HG03565 (cell line): ENCODE results near the gene PRKAG2.

ENCODE experiments used
- ATAC-seq: cut with Tn5 transposase; IDR thresholded peaks from one replicate; pipeline ENCODE4 v1.9.1; 2021; ENCODE audit warnings: mild to moderate bottlenecking, moderate library complexity; ENCODE audit not compliant: unreplicated experiment

PRKAG2 gene

GRCh38 chr7:151702961-151703360 is 174.0 kb downstream of the PRKAG2 start:
- ATAC-seq: no peak

- no peak for ATAC-seq
These were observed 176.2 kb downstream of the PRKAG2 start for GRCh38 chr7:151700586-151701165.

GRCh38 chr7:151699928-151700319 is 177.0 kb downstream of the PRKAG2 start:
- no peak for ATAC-seq

DNA sequence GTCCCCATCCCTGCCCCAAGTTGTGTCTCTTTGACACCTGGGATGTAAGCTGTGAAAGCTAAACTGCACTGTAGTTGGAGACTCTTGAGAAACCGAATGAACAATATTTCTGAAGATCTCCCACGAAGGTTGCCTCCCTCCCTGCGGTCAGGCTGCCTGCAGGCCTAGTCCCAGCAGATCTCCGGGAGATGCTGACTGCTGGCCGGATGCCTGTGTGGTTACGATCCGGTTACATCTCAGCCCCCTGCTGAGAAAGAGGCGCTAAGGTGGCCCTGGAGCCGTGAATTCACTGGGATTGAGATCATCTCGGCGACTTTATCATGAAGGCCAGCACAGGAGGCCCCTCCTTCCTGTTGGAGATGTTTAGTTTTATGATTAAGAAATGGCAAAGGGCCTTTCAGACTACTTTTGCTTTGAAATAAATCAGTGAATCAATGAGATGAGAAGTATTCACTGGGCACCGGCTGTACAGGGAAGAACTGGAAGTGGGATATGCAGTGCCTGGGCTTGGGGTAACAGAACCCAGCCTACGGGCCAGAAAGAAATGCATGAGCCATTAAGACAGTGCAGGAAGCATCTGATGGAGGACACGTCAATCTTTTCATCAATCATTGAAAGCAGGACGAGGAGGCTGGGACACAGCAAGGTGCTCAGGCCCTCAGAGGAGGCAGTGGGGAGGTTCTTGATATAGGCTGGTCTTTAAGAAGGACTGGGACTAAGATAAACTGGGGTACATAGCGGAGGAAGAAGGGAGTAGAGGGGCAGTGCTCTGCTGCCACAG is 177.6 kb downstream of the PRKAG2 start:
- no peak for ATAC-seq

DNA sequence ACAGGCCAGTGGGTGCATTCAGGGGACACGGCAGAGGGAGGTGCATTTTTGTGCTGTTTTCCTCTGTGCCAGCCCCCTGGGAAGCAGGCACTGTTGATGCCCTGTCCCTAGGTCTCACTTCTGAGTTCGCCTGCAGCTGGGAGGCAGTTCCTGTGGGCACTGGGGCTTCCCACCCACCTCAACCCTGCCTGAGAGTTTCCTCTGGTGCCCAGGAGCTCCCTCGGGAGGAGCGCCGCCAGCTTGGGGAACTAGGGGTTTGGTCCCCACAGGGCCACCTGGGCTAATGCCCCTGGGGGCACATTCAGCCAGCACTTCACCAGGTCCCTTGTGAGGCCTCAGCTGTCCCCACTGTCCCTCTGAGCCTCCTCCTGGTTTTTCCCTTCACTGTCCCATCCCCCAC is 179.0 kb downstream of the PRKAG2 start:
- no peak for ATAC-seq

DNA sequence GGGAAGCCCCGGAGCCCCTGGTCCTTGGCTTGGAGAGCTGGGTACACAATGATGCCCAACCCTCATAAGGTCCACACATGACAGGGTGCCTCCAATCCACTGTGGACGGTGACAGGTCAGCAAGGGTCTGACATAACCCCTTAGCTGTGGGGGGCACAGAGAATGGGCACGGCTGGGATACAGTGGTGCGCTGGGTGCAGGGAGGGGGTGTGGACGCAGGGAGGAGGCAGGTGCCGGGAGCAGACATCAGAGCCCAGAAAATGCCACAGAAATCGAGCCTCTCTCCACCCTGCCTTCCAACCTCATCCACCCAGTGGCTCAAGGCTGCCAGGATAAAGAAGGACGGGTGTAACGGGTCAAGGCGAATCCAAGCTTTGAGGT is 179.4 kb downstream of the PRKAG2 start:
- ATAC-seq: no peak

GRCh38 chr7:151696721-151697514 is 180.0 kb downstream of the PRKAG2 start:
- ATAC-seq: no peak

GRCh38 chr7:151695951-151696541 is 180.9 kb downstream of the PRKAG2 start:
- ATAC-seq: no peak

DNA sequence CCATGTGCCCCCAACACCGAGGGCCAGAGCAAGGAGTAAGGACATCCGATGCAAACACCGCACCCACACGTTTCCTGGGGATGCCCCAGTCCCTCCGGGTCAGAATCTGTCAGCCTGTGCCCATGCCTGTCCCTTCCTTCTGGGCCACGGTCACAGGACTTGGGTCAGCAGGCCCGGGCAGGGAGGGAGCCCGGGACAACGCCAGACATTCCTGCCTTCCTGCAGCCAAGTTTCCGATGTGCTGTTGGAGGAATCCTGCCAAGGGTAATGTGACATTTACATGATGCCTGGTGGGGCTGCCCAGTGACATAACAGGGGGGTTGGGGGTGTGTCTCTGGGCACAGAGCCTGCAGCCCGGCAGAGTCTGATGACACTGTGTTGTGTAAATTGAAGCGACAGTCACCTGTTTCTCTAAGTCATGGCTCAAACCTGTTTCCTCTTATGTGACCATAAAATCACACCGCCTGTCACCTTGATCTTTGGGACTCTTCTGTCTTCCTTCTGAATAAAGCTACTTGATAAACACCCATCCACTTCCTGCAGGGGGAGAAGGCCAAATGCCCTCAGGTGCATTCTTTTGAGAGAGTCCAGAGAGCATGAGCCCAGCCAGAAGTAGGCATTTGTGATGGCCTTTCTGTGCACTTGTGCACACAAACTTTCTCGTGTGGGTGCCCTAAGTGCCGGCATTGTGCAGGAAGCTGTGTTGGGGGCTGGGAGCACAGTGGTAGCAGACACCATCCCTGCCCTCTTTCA is 181.9 kb downstream of the PRKAG2 start:
- no peak for ATAC-seq

GRCh38 chr7:151694441-151694827 is 182.5 kb downstream of the PRKAG2 start:
- ATAC-seq: no peak

- ATAC-seq: no peak
These were observed 183.8 kb downstream of the PRKAG2 start for GRCh38 chr7:151693140-151693539.

GRCh38 chr7:151692721-151693120 is 184.2 kb downstream of the PRKAG2 start:
- no peak for ATAC-seq

- ATAC-seq: no peak
These were observed 185.5 kb downstream of the PRKAG2 start for GRCh38 chr7:151691449-151691848.

GRCh38 chr7:151690606-151691005 is 186.3 kb downstream of the PRKAG2 start:
- no peak for ATAC-seq

DNA sequence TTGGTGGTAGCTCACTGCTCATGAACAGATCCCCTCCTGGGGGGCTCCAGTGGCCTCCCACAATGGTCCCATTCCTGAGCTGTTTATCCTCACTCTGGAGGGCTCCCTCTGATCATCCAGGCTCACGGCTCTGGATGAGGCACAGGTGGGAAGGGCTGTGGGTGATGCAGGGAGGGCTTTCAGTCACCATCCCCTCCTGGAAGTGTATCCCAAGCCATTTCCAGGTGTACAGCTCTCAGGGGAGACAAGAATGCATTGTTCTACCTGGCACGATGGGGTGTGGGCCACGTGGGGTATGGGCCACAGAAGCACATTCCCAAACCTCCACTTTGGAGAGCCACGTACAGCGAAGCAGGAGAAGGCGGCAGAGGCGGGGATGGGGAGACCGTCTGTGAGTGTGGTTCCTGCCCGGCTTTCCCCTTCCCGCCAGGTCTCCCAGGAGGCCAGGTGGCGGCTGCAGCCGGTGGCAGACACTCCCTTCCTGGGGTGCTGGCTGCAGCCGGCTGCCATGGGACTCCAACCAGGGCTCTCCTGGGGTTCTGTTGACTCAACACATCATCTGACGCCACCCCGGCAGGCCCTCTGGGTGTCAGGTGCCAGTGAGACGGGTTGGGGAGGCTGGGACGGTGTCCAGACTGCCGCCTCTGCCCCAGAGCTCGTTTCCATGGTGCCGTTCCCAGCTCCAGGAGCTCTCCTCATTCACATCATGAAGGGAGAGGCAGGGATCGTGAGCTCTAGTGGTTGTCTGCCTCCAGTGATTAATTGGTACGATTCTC is 187.5 kb downstream of the PRKAG2 start:
- no peak for ATAC-seq

- no peak for ATAC-seq
These were observed 188.6 kb downstream of the PRKAG2 start for GRCh38 chr7:151688236-151688780.

DNA sequence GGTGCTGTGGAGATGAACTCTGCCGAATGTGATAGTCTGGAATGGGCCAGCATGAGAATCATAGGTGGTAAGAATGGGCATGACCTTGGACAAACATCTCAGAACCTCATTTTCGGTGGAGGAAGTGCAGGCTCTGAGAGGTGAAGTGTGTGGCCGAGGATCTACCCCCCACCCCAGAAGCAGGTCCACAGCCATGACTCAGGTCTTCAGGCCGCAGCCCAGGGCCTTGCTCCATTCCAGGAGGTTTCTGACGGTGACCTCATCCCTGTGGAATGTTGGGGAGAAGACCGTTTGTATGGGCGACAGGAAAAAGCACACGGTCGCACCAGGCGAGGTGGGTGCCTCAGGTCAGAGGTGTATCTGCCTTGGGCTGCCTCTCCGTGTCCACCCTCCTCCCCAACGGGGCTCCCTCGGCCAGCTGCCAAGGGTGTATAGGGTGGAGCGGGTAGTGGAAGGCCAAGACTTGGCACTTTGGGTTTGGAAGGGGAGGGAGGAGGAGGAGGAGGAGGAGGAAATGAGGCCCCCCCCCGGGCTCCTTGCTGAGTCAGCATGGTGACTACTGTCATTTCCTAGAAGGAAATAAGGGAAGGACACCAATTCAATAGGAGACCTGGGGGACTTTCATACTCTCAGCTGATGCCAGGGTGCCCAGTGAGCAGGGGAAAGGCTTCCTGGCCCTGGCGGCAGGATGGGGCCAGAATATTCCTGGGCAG is 189.2 kb downstream of the PRKAG2 start:
- ATAC-seq: no peak

DNA sequence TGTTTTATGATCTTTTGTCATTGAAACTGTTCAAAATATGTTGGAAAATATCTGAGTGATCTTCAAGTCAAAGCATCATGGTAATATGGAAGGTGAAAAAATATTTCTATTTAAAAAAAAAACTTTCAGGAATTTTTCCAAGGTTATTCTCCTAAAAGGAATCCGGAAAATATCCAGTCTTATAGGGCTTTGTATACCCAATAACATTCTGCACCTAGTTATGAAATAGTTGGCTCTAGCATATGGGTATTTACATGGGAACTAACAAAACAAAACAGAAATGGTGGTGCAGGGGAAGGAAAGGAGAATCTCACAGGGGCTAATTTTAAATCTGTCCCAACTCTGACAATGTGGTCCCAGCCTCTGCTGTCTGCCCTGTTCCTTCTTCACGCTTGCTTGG is 190.1 kb downstream of the PRKAG2 start:
- ATAC-seq: no peak
